NCI-H146 (cell line): ENCODE results near the gene SCLT1.

Experiments used
- DNase-seq: peaks from one replicate; lab custom pipeline; 2025; lab: John Stamatoyannopoulos, UW

SCLT1 gene

DNA sequence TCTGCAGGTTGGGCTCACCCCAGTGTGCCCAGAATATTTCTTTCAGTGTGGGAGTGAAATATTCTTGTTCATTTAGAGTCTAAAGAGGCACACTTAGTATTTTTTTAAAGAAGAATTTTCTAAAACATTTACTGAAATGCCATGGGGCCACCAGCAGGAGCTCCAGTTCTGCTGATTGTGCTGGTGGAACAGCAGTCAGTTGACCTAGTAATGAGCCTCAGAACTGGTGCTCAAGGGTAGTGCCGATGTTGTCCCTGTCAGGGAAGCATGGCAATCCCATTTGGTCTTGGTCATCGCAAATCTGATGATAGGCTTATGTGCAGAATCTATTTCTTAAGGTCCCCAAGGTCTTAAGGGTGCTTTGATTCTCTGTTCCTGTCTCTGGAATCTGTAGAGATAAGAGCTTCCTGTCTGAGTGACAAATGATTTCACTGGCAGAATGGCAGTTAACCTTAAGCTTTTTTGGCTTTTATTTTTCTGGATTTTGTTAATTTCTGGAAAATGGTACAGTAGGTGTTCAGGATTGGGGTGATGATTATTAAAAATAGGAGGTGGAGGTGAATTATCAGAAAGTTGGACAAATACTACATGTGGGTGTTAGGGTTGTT is 252.5 kb downstream of the SCLT1 start:
- no peak for DNase-seq

DNA sequence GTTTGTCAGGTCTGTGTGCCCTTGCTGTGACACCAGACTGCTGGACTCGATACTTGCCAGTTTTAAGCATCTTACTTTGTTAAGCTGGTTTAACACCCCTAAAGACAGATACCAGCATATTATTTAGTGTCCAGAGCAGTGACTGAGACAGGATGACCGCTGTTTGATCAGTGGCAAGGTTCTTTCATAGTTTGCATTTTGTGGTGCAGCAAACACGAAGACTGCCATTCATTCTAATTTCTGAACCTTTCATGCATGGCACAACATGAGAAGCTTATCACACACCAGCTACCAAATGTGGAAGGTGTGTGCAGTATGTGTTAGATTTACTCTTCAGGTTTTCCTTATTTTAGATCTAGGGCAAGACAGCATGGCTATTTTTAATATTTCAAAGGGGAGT is 255.7 kb downstream of the SCLT1 start:
- no peak for DNase-seq

DNA sequence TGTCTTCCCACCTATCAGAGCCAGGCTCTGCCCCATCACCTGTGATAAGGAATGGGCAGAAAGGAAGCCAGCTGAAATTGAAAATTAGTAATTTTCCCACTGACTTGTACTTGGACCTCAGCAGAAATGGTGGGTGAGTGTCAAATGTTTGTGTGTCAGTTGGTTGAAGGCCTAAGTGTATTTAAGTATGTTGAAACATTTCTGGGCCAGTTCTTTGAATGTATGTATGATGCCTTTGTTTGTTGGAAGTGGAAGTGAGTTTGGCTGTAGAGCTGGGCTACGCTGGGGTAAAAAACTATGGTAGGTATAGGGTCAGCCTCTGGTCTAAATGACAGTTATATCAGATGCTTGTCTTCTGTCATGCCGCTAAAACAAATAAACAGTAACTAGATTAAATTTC is 256.1 kb downstream of the SCLT1 start:
- no peak for DNase-seq

DNA sequence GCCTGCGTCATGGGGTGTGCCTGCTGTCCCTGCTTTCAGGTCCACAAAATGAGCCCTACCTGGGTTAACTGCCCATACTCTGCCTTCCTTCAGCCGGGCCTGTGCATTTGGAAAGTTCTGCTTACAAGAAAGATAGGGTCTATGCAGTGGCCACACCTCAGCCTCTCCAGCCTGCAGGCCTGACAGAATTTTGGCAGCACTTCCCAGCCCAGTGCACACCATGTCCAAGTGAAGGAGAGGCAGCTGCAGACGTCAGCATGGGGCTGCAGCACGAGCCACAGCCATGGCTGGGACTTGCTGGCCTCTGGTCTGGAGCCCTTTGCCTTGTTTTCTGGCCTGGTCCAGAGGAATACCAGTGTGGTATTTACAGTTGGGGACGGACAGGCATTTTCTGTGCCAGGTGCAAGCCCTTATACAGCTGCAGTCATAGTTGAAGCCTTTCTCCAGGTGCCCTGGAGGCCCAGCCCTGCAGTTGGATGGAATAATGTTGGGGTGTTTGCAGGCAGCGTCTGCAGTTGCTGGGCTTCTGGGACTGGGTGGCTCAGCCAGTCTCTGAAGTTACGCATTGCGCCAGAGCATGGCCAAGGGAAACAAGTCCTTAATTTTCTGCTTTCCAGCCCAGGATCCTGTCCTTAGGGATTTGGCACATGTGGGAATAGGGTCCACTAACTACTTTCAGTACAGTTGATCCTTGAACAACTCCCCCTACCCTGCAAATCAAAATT is 257.7 kb downstream of the SCLT1 start:
- DNase-seq: no peak
